Endothelial cell of umbilical vein (primary cell): Measurements from ENCODE around the gene PCDHGB4. TPM values are rescaled to one million over a fixed set of nuclear protein-coding genes. Genes with fewer than 3 reads are reported as not detected.

ENCODE experiments used
- BruUV-seq: library from RNA; stranded (reverse); fragments of 400-500 nt; replicated peaks from 2 replicates; lab custom pipeline; 2021; lab: Mats Ljungman, UMichigan
- CTCF ChIA-PET: fragments of 300-600, 350-600 bp; sonication (Branson Sonifier 250); formaldehyde crosslinking; loops from one replicate; lab custom pipeline; 2021; ENCODE audit warnings: antibody characterized with exemption, inconsistent platforms; lab: Charles Lee
- POLR2A ChIA-PET: fragments of 300-600, 350-600 bp; sonication (Branson Sonifier 250); formaldehyde crosslinking; loops from one replicate; lab custom pipeline; 2021; ENCODE audit warnings: antibody characterized with exemption, inconsistent platforms; lab: Charles Lee
- DNase-seq: peaks from one replicate; pipeline ENCODE4 v3.0.0-alpha.2; 2011; ENCODE audit warnings: low read depth, low spot score
- FAIRE-seq: peaks from 2 replicates; lab custom pipeline; 2011; peaks lifted over from hg19 to GRCh38; lab: Jason Lieb, UNC
- H2AFZ ChIP-seq: 2 replicates; pipeline ENCODE4 v1.6.0; 2012; ENCODE audit warnings: low read depth, low read length, control low read depth, inconsistent platforms
- H3K27ac ChIP-seq: 2 replicates; pipeline ENCODE4 v1.5.1; 2011; ENCODE audit warnings: low read depth, mild to moderate bottlenecking, control low read depth, low read length, moderate library complexity; ENCODE audit not compliant: insufficient read depth
- H3K27me3 ChIP-seq, 2 experiments: 2 replicates each; pipeline versions ENCODE4 v1.6.0 to v1.6.1; 2011; ENCODE audit warnings: low read length in 2 of 2, mixed read lengths in 1 of 2; ENCODE audit not compliant: control insufficient read depth in 2 of 2, insufficient read depth in 2 of 2
- H3K36me3 ChIP-seq, 2 experiments: 2 replicates in 1 of 2; 3 replicates in 1 of 2; pipeline ENCODE4 v1.5.1; 2011; ENCODE audit warnings: low read length in 2 of 2, mild to moderate bottlenecking in 1 of 2, moderate library complexity in 1 of 2; ENCODE audit not compliant: control insufficient read depth in 2 of 2, insufficient read depth in 2 of 2; ENCODE audit errors: extremely low read depth in 1 of 2
- H3K4me1 ChIP-seq: 3 replicates; pipeline ENCODE4 v1.5.1; 2011; ENCODE audit warnings: mild to moderate bottlenecking, low read length; ENCODE audit not compliant: control insufficient read depth, insufficient read depth; ENCODE audit errors: extremely low read depth
- H3K4me2 ChIP-seq: 2 replicates; pipeline ENCODE4 v1.6.1; 2011; ENCODE audit warnings: low read length, control low read depth, mixed read lengths; ENCODE audit not compliant: insufficient read depth
- H3K4me3 ChIP-seq, 3 experiments: fragments of 200-600 bp in 1 of 3; sonication (generic), shearing (Covaris generic) in 1 of 3; replicated peaks in 1 of 3; 2 replicates each; pipeline ENCODE4 v1.5.1; 2011 to 2016; ENCODE audit warnings: control low read depth in 3 of 3, low read length in 3 of 3, mild to moderate bottlenecking in 2 of 3, inconsistent platforms in 1 of 3, low read depth in 1 of 3, moderate library complexity in 1 of 3; ENCODE audit not compliant: insufficient read depth in 1 of 3
- H3K79me2 ChIP-seq: 2 replicates; pipeline ENCODE4 v1.6.0; 2012; ENCODE audit warnings: low read length, inconsistent platforms; ENCODE audit not compliant: control insufficient read depth, insufficient read depth
- H3K9ac ChIP-seq: replicated peaks from 2 replicates; pipeline ENCODE3; 2011; ENCODE audit warnings: low read length, control low read depth; ENCODE audit not compliant: insufficient read depth; ENCODE audit errors: extremely low read depth
- H3K9me1 ChIP-seq: replicated peaks from 3 replicates; pipeline ENCODE4 v1.6.0; 2011; ENCODE audit warnings: mild to moderate bottlenecking, low read length; ENCODE audit not compliant: control insufficient read depth, insufficient read depth; ENCODE audit errors: extremely low read depth
- H3K9me3 ChIP-seq: replicated peaks from 2 replicates; pipeline ENCODE4 v1.5.1; 2012; ENCODE audit warnings: low read length, inconsistent platforms; ENCODE audit not compliant: control insufficient read depth, insufficient read depth
- H4K20me1 ChIP-seq: replicated peaks from 2 replicates; pipeline ENCODE3; 2011; ENCODE audit warnings: mild to moderate bottlenecking, low read length; ENCODE audit not compliant: control insufficient read depth, insufficient read depth; ENCODE audit errors: extremely low read depth
- CTCF ChIP-seq, 2 donors: IDR thresholded peaks; 1 replicate in 1 of 2; 2 replicates in 1 of 2; pipeline ENCODE4 v1.5.1; 2011; ENCODE audit warnings: low read length in 2 of 2, mild to moderate bottlenecking in 2 of 2, moderate library complexity in 2 of 2, control low read depth in 1 of 2, inconsistent platforms in 1 of 2, low read depth in 1 of 2; ENCODE audit not compliant: insufficient read depth in 1 of 2; ENCODE audit errors: extremely low read depth in 1 of 2
- EZH2 ChIP-seq: IDR thresholded peaks from 2 replicates; pipeline ENCODE4 v1.6.1; 2012; ENCODE audit warnings: borderline replicate concordance, low read depth, mild to moderate bottlenecking, moderate library complexity, low read length, inconsistent platforms; ENCODE audit not compliant: severe bottlenecking
- FOS ChIP-seq: IDR thresholded peaks from 2 replicates; pipeline ENCODE4 v1.6.1; 2011; ENCODE audit warnings: mild to moderate bottlenecking, low read length, moderate library complexity, borderline replicate concordance; ENCODE audit not compliant: insufficient read depth
- GATA2 ChIP-seq: IDR thresholded peaks from 2 replicates; pipeline ENCODE4 v1.7.0; 2011; ENCODE audit warnings: low read depth, mild to moderate bottlenecking, moderate library complexity, mixed read lengths, low read length; ENCODE audit not compliant: insufficient read length, insufficient read depth
- JUN ChIP-seq: IDR thresholded peaks from 2 replicates; pipeline ENCODE4 v1.6.1; 2011; ENCODE audit warnings: borderline replicate concordance, low read depth; ENCODE audit not compliant: insufficient read length, insufficient read depth
- MAX ChIP-seq: IDR thresholded peaks from 2 replicates; pipeline ENCODE4 v1.6.1; 2011; ENCODE audit not compliant: insufficient read depth, insufficient read length
- MYC ChIP-seq: IDR thresholded peaks from one replicate; pipeline ENCODE4 v1.6.1; 2011; ENCODE audit warnings: mild to moderate bottlenecking, low read depth, low read length
- POLR2A ChIP-seq: IDR thresholded peaks from 2 replicates; pipeline ENCODE4 v1.6.1; 2012; ENCODE audit warnings: low read depth, mild to moderate bottlenecking, control low read depth, low read length
- POLR2AphosphoS5 ChIP-seq: IDR thresholded peaks from 2 replicates; pipeline ENCODE4 v1.6.1; 2012; ENCODE audit warnings: low read depth, mild to moderate bottlenecking, control low read depth, low read length, moderate library complexity; ENCODE audit not compliant: insufficient read depth
- dilution Hi-C: fragments of 300-500 bp; cut with MboI; formaldehyde crosslinking; loops from one replicate; pipeline ENCODE4 v1.15.0; 2019; ENCODE audit warnings: low sequenced_read_pairs; ENCODE audit not compliant: extremely low pct_ligation_motif_present
- intact Hi-C: fragments of 100-400 bp; cut with micrococcal nuclease; formaldehyde crosslinking; loops from one replicate; pipeline ENCODE4 v1.10.0; 2022
- polyA plus RNA-seq, 4 experiments: library from polyadenylated mRNA; depleted of rRNA in 3 of 4; stranded (reverse) in 3 of 4; unstranded in 1 of 4; fragments of >200 nt; gene quantifications; 2 replicates each; pipeline versions ENCODE4 v1.2.1 to v1.2.3, GENCODE V29; 2011 to 2012; ENCODE audit warnings: missing spikeins in 1 of 4
- total RNA-seq: library from RNA; stranded (reverse); gene quantifications from 2 replicates; pipeline ENCODE4 v1.2.3, GENCODE V29; 2021

PCDHGB4 gene
- total and polyA plus RNA-seq, 2 donors (not counting 3 experiments of a cell fraction or from before 2014, with no cell fraction given) = 6.5 to 6.9 TPM

- POLR2A ChIA-PET = no interaction called here
- Histone ChIP-seq H3K9ac (no peak overlapping the region), H3K79me2 (no peaks in the 10 kb centered on the region), H3K4me2 (no peak overlapping the region), H3K27me3 (peaks cover 31 to 63% of the 10 kb centered on the region in 2 experiments), H4K20me1 (no peaks in the 10 kb centered on the region), H3K9me3 (no peaks in the 10 kb centered on the region), H3K27ac (no peak overlapping the region), H3K4me3 (no peak overlapping the region), H3K9me1 (no peaks in the 10 kb centered on the region), H2AFZ (no peak overlapping the region), H3K4me1 (no peaks in the 10 kb centered on the region), H3K36me3 (no peaks in the 10 kb centered on the region)
- intact Hi-C loops (no loop called here), dilution Hi-C loops (no loop called here)
- CTCF ChIA-PET = interaction anchor here (0.8 to 2.2 kb wide), 11 partner anchors 9 to 184 kb away, joined by 3 to 11 read pairs (median 5); partner anchors contain the start of genes PCDHGA1, PCDHGA11, PCDHGA12 and PCDHGA2
- BruUV-seq = no TSS peak
- TF ChIP-seq POLR2A (no peak), EZH2 (peak; percentile 58)
- DNase-seq = no peak
- no peak for FAIRE-seq
Measured at GRCh38 chr5:141383345-141383744, 4.2 kb upstream of the PCDHGB4 start.

GRCh38 chr5:141384471-141385267, 2.8 kb upstream of the PCDHGB4 start:
- POLR2A ChIA-PET = no interaction called here
- H3K36me3 ChIP-seq = no peaks in the 10 kb centered on the region
- CTCF ChIA-PET = no interaction called here
- TF ChIP-seq EZH2 = no peak
- TF ChIP-seq JUN = no peak
- no peak for TF ChIP-seq POLR2A
- TF ChIP-seq MAX = no peak
- no peak for TF ChIP-seq POLR2AphosphoS5
- TF ChIP-seq MYC = no peak
- TF ChIP-seq FOS = no peak
- no peak for TF ChIP-seq GATA2
- no peak for TF ChIP-seq CTCF (IDR thresholded peaks at IDR 0.05; ENCODE audit: extremely low read depth in 1 of 2, insufficient read depth in 1 of 2, low read depth in 1 of 2, low read length in 2 of 2)
- dilution Hi-C loops (no loop called here), intact Hi-C loops (no loop called here)
- no peaks in the 10 kb centered on the region for H3K79me2 ChIP-seq
- no peak overlapping the region for H3K27ac ChIP-seq
- no peak overlapping the region for H3K4me2 ChIP-seq
- no peaks in the 10 kb centered on the region for H4K20me1 ChIP-seq
- H3K9me3 ChIP-seq = no peaks in the 10 kb centered on the region
- H3K27me3 ChIP-seq = peaks cover 36 to 66% of the 10 kb centered on the region in 2 experiments
- H3K4me1 ChIP-seq = no peaks in the 10 kb centered on the region
- H3K4me3 ChIP-seq = no peak overlapping the region
- H2AFZ ChIP-seq = no peak overlapping the region
- H3K9ac ChIP-seq = no peak overlapping the region
- DNase-seq (no peak), FAIRE-seq (no peak)
- BruUV-seq = no TSS peak
- H3K9me1 ChIP-seq = no peaks in the 10 kb centered on the region
